GM18951 (cell line): Measurements from ENCODE around the gene CNTRL.

ENCODE experiments used
- POLR2A ChIP-seq: IDR thresholded peaks from 4 replicates; pipeline ENCODE4 v1.6.1; 2011; ENCODE audit warnings: mild to moderate bottlenecking; ENCODE audit not compliant: insufficient read length, insufficient read depth; ENCODE audit errors: extremely low read depth
- in situ Hi-C: fragments of 300-500 bp; cut with MboI; formaldehyde crosslinking; loops from one replicate; pipeline ENCODE4 v1.12.0; 2022; ENCODE audit warnings: low sequenced_read_pairs, mixed read lengths, inconsistent platforms; ENCODE audit not compliant: unreplicated experiment

CNTRL gene

GRCh38 chr9:121201045-121201737, 126.4 kb downstream of the CNTRL start:
- TF ChIP-seq POLR2A: no peak
- in situ Hi-C loops: loop anchor here (25.0 kb wide), 1 partner anchor 186 kb away; no protein-coding TSS in a partner anchor

- TF ChIP-seq POLR2A: peak; percentile 82
- in situ Hi-C loops: loop anchor here (25.0 kb wide), 1 partner anchor 185 kb away; no protein-coding TSS in a partner anchor
These were observed 127.2 kb downstream of the CNTRL start, which contains the start of gene RAB14 for GRCh38 chr9:121201738-121202533. Gene RAB14, minus strand, starts transcription at chr9:121201869. Its CDS starts 8,457 bp downstream, at chr9:121193412.

GRCh38 chr9:121204121-121204520, 129.4 kb downstream of the CNTRL start:
- in situ Hi-C loops: loop anchor here (25.0 kb wide), 1 partner anchor 183 kb away; no protein-coding TSS in a partner anchor
- no peak for TF ChIP-seq POLR2A

- in situ Hi-C loops: loop anchor here (25.0 kb wide), 1 partner anchor 183 kb away; no protein-coding TSS in a partner anchor
These were observed 129.9 kb downstream of the CNTRL start for GRCh38 chr9:121204611-121205010.

GRCh38 chr9:121206516-121207370, 132.0 kb downstream of the CNTRL start:
- in situ Hi-C loops: loop anchor here (25.0 kb wide), 1 partner anchor 181 kb away; no protein-coding TSS in a partner anchor
- TF ChIP-seq POLR2A: no peak

More at GRCh38 chr9:121204611-121205010, 129.9 kb downstream of the CNTRL start:
- TF ChIP-seq POLR2A: no peak

- in situ Hi-C loops: loop anchor here (25.0 kb wide), 1 partner anchor 180 kb away; no protein-coding TSS in a partner anchor
- no peak for TF ChIP-seq POLR2A
These were observed 132.7 kb downstream of the CNTRL start for GRCh38 chr9:121207371-121207940.

- in situ Hi-C loops: loop anchor here (25.0 kb wide), 1 partner anchor 177 kb away; no protein-coding TSS in a partner anchor
- TF ChIP-seq POLR2A: no peak
These were observed 135.8 kb downstream of the CNTRL start for GRCh38 chr9:121210536-121210935.

GRCh38 chr9:121213136-121213806, 138.5 kb downstream of the CNTRL start:
- no peak for TF ChIP-seq POLR2A
- in situ Hi-C loops: loop anchor here (25.0 kb wide), 1 partner anchor 174 kb away; no protein-coding TSS in a partner anchor

GRCh38 chr9:121214005-121214404, 139.2 kb downstream of the CNTRL start:
- TF ChIP-seq POLR2A: no peak
- in situ Hi-C loops: loop anchor here (25.0 kb wide), 1 partner anchor 173 kb away; no protein-coding TSS in a partner anchor

- no peak for TF ChIP-seq POLR2A
- in situ Hi-C loops: loop anchor here (25.0 kb wide), 1 partner anchor 171 kb away; no protein-coding TSS in a partner anchor
These were observed 141.6 kb downstream of the CNTRL start for GRCh38 chr9:121216271-121216805.

- in situ Hi-C loops: loop anchor here (25.0 kb wide), 1 partner anchor 170 kb away; no protein-coding TSS in a partner anchor
These were observed 143.0 kb downstream of the CNTRL start for GRCh38 chr9:121217609-121218292.

More at GRCh38 chr9:121217609-121218292, 143.0 kb downstream of the CNTRL start:
- TF ChIP-seq POLR2A: no peak
